Measurements from ENCODE around the gene OR13C4.
"Not testable (repeated sequence)": the region's sequence is repeated elsewhere in the genome, so short reads cannot be mapped to it uniquely, and the experiment has no call there.

The OR13C4 gene

GRCh38 chr9:104539275-104539674 is 12.3 kb upstream of the OR13C4 start (continued):
- TF ChIP-seq CREB5 (CRISPR knock-in tag; IDR thresholded peaks at IDR 0.05; ENCODE audit: low read depth) (no peak), RARB (CRISPR knock-in tag; IDR thresholded peaks at IDR 0.05) (no peak), PPARA (CRISPR knock-in tag; IDR thresholded peaks at IDR 0.05; ENCODE audit: borderline replicate concordance) (no peak), POU6F1 (CRISPR knock-in tag; IDR thresholded peaks at IDR 0.05; ENCODE audit: borderline replicate concordance, low read depth) (no peak)

- ATAC-seq: no peak
- TF ChIP-seq CSDC2 (CRISPR knock-in tag; IDR thresholded peaks at IDR 0.05): no peak
- TF ChIP-seq TSHZ2 (CRISPR knock-in tag; IDR thresholded peaks at IDR 0.05): no peak
- no peak for TF ChIP-seq TCF4 (CRISPR knock-in tag; IDR thresholded peaks at IDR 0.05; ENCODE audit: borderline replicate concordance)
Observed at GRCh38 chr9:104536756-104537155, 9.7 kb upstream of the OR13C4 start, which contains the start of gene OR13C3. Gene OR13C3, minus strand, starts transcription at chr9:104536856. Its CDS starts 133 bp downstream, at chr9:104536723.

- ATAC-seq: not testable (repeated sequence)
Observed at GRCh38 chr9:104520241-104520640, 6.8 kb downstream of the OR13C4 start.

GRCh38 chr9:104514901-104515300 is 12.1 kb downstream of the OR13C4 start:
- ATAC-seq: no peak
- TF ChIP-seq ZNF70 (CRISPR knock-in tag; IDR thresholded peaks at IDR 0.05) (no peak), ISL1 (CRISPR knock-in tag; IDR thresholded peaks at IDR 0.05) (no peak)

- no peak for ATAC-seq
- TF ChIP-seq ZFP30 (CRISPR knock-in tag; IDR thresholded peaks at IDR 0.05): no peak
- TF ChIP-seq GLIS3 (CRISPR knock-in tag; IDR thresholded peaks at IDR 0.05): no peak
- TF ChIP-seq CREB5 (CRISPR knock-in tag; IDR thresholded peaks at IDR 0.05; ENCODE audit: low read depth): no peak
- no peak for TF ChIP-seq RARB (CRISPR knock-in tag; IDR thresholded peaks at IDR 0.05)
- TF ChIP-seq PPARA (CRISPR knock-in tag; IDR thresholded peaks at IDR 0.05; ENCODE audit: borderline replicate concordance): no peak
- TF ChIP-seq PATZ1 (CRISPR knock-in tag; IDR thresholded peaks at IDR 0.05; ENCODE audit: borderline replicate concordance): no peak
- no peak for TF ChIP-seq CSDC2 (CRISPR knock-in tag; IDR thresholded peaks at IDR 0.05)
- TF ChIP-seq TSHZ2 (CRISPR knock-in tag; IDR thresholded peaks at IDR 0.05): no peak
- no peak for TF ChIP-seq ZFP3 (CRISPR knock-in tag; IDR thresholded peaks at IDR 0.05)
Observed at GRCh38 chr9:104506565-104506964, 20.4 kb downstream of the OR13C4 start.

All from SK-N-SH treated with all-trans-retinoic acid at 6 μM for 48 hours (cell line).